IMR-90 (cell line): ENCODE measurements around the gene EYS. TPM values are rescaled to one million over a fixed set of nuclear protein-coding genes. Genes with fewer than 3 reads are reported as not detected.
A peak's percentile ranks its signal among the peaks of the same experiment; 100 is the strongest.

Experiments used
- ATAC-seq: fragments of 200-7000 bp; cut with Tn5 transposase; 2 replicates; pipeline ENCODE4 v1.9.1; 2020; ENCODE audit warnings: low read depth, mild to moderate bottlenecking, moderate library complexity
- BruUV-seq: library from RNA; stranded (reverse); fragments of 400-500 nt; replicated peaks from 2 replicates; lab custom pipeline; 2021; lab: Mats Ljungman, UMichigan
- CTCF ChIA-PET: fragments of 300-600 bp; formaldehyde crosslinking; extraction: SDS; loops from one replicate; lab custom pipeline; 2021; ENCODE audit warnings: antibody characterized with exemption; lab: Yijun Ruan, JAX
- POLR2A ChIA-PET: fragments of 300-600 bp; sonication (Branson Sonifier 250); formaldehyde crosslinking; loops from one replicate; lab custom pipeline; 2022; ENCODE audit warnings: antibody characterized with exemption; ENCODE audit not compliant: unreplicated experiment; lab: Charles Lee
- DNase-seq: peaks from one replicate; pipeline ENCODE4 v3.0.0; 2013
- H2AFZ ChIP-seq: replicated peaks from 2 replicates; pipeline ENCODE3; 2013; ENCODE audit warnings: low read length, mild to moderate bottlenecking; ENCODE audit not compliant: poor library complexity
- H2AK5ac ChIP-seq: 2 replicates; pipeline ENCODE4 v1.6.1; 2013; ENCODE audit warnings: low read depth, low read length, inconsistent platforms
- H2AK9ac ChIP-seq: replicated peaks from 2 replicates; pipeline ENCODE3; 2013; ENCODE audit warnings: mild to moderate bottlenecking, low read depth, low read length, moderate library complexity; ENCODE audit not compliant: poor library complexity
- H2BK120ac ChIP-seq: 2 replicates; pipeline ENCODE4 v1.6.1; 2013; ENCODE audit warnings: low read depth, low read length, inconsistent platforms
- H2BK15ac ChIP-seq: 3 replicates; pipeline ENCODE4 v1.6.1; 2013; ENCODE audit warnings: low read depth, low read length, inconsistent platforms
- H2BK20ac ChIP-seq: 2 replicates; pipeline ENCODE4 v1.6.1; 2013; ENCODE audit warnings: low read depth, mild to moderate bottlenecking, inconsistent platforms, low read length, moderate library complexity
- H2BK5ac ChIP-seq: 2 replicates; pipeline ENCODE4 v1.6.1; 2013; ENCODE audit warnings: mild to moderate bottlenecking, low read depth, low read length, inconsistent platforms; ENCODE audit not compliant: poor library complexity, severe bottlenecking
- H3K14ac ChIP-seq: replicated peaks from 2 replicates; pipeline ENCODE4 v1.6.1; 2013; ENCODE audit warnings: low read depth, low read length, inconsistent platforms
- H3K18ac ChIP-seq: 2 replicates; pipeline ENCODE4 v1.6.1; 2013; ENCODE audit warnings: low read depth, low read length, control low read depth
- H3K23ac ChIP-seq: 2 replicates; pipeline ENCODE4 v1.6.1; 2013; ENCODE audit warnings: low read depth, low read length, inconsistent platforms
- H3K27ac ChIP-seq: 2 replicates; pipeline ENCODE4 v1.5.1; 2013; ENCODE audit warnings: mild to moderate bottlenecking, control low read depth, low read length; ENCODE audit not compliant: insufficient read depth
- H3K27me3 ChIP-seq: 2 replicates; pipeline ENCODE4 v1.6.1; 2013; ENCODE audit warnings: low read length; ENCODE audit not compliant: control insufficient read depth, insufficient read depth
- H3K36me3 ChIP-seq: 2 replicates; pipeline ENCODE4 v1.6.1; 2013; ENCODE audit warnings: low read length, mixed read lengths; ENCODE audit not compliant: control insufficient read depth, insufficient read depth
- H3K4ac ChIP-seq: 2 replicates; pipeline ENCODE4 v1.6.1; 2013; ENCODE audit warnings: low read depth, low read length, inconsistent platforms
- H3K4me1 ChIP-seq: 2 replicates; pipeline ENCODE4 v1.6.1; 2013; ENCODE audit warnings: low read length, mixed read lengths; ENCODE audit not compliant: control insufficient read depth, insufficient read depth
- H3K4me2 ChIP-seq: 2 replicates; pipeline ENCODE4 v1.6.1; 2013; ENCODE audit warnings: low read depth, mild to moderate bottlenecking, control low read depth, low read length, moderate library complexity
- H3K4me3 ChIP-seq: 2 replicates; pipeline ENCODE4 v1.5.1; 2013; ENCODE audit warnings: low read depth, mild to moderate bottlenecking, control low read depth, low read length, moderate library complexity; ENCODE audit not compliant: insufficient read depth
- H3K56ac ChIP-seq: 2 replicates; pipeline ENCODE4 v1.6.1; 2013; ENCODE audit warnings: low read length, inconsistent platforms; ENCODE audit not compliant: insufficient read depth; ENCODE audit errors: extremely low read depth
- H3K79me1 ChIP-seq, 2 experiments: 2 replicates each; pipeline ENCODE4 v1.6.1; 2013; ENCODE audit warnings: low read length in 2 of 2, inconsistent platforms in 1 of 2, low read depth in 1 of 2
- H3K9ac ChIP-seq: 2 replicates; pipeline ENCODE4 v1.6.1; 2013; ENCODE audit warnings: low read depth, low read length, control low read depth
- H3K9me1 ChIP-seq: 2 replicates; pipeline ENCODE4 v1.6.1; 2013; ENCODE audit warnings: low read length, inconsistent platforms; ENCODE audit not compliant: insufficient read depth
- H3K9me3 ChIP-seq: 2 replicates; pipeline ENCODE4 v1.6.1; 2013; ENCODE audit warnings: low read length; ENCODE audit not compliant: control insufficient read depth, insufficient read depth
- H4K20me1 ChIP-seq: 2 replicates; pipeline ENCODE4 v1.6.1; 2013; ENCODE audit warnings: low read length, inconsistent platforms; ENCODE audit not compliant: insufficient read depth
- H4K5ac ChIP-seq: 2 replicates; pipeline ENCODE4 v1.6.1; 2013; ENCODE audit warnings: mild to moderate bottlenecking, low read depth, low read length, control low read depth
- H4K8ac ChIP-seq, 2 experiments: 2 replicates each; pipeline ENCODE4 v1.6.1; 2013; ENCODE audit warnings: low read depth in 2 of 2, low read length in 2 of 2, control low read depth in 1 of 2, inconsistent platforms in 1 of 2
- H4K91ac ChIP-seq: 2 replicates; pipeline ENCODE4 v1.6.1; 2013; ENCODE audit warnings: low read depth, low read length, inconsistent platforms; ENCODE audit not compliant: insufficient read depth
- MAFK ChIP-seq: IDR thresholded peaks from 2 replicates; pipeline ENCODE4 v1.6.1; 2012; ENCODE audit warnings: low read depth, low read length, improper control_type of control experiment
- NFE2L2 ChIP-seq: fragments of 150-350 bp; IDR thresholded peaks from 2 replicates; pipeline ENCODE4 v1.6.1; 2016; ENCODE audit warnings: low read depth, mild to moderate bottlenecking, low read length
- WGBS, 2 experiments: methylation state at CpG; one replicate each; pipeline versions ENCODE4 v1.1.5 to v1.1.7; 2013; ENCODE audit warnings: missing lambda C conversion rate in 2 of 2; ENCODE audit not compliant: insufficient read length in 1 of 2; ENCODE audit errors: extremely low coverage in 2 of 2; 5-methylcytosine and 5-hydroxymethylcytosine counted together
- dilution Hi-C: fragments of 300-500 bp; cut with HindIII; formaldehyde crosslinking; loops from one replicate; pipeline ENCODE4 v1.14.3; 2018; ENCODE audit warnings: low sequenced_read_pairs; ENCODE audit not compliant: unreplicated experiment
- in situ Hi-C: fragments of 300-500 bp; cut with MboI; formaldehyde crosslinking; loops from 3 replicates; pipeline ENCODE4 v1.14.3; 2019; ENCODE audit warnings: low sequenced_read_pairs, inconsistent platforms, mixed read lengths
- intact Hi-C: fragments of 100-400 bp; cut with micrococcal nuclease; formaldehyde crosslinking; loops from 2 replicates; pipeline ENCODE4 v1.10.0; 2022
- polyA plus RNA-seq, 3 experiments: library from polyadenylated mRNA; depleted of rRNA; stranded (reverse); fragments of >200 nt; gene quantifications; 2 replicates each; pipeline ENCODE4 v1.2.3, GENCODE V29; 2012; ENCODE audit warnings: low replicate concordance in 1 of 3
- total RNA-seq: library from RNA; depleted of rRNA; stranded (reverse); fragments of >200 nt; gene quantifications from 2 replicates; pipeline ENCODE4 v1.2.3, GENCODE V29; 2012

EYS gene
- total and polyA plus RNA-seq, 2 of the 4 experiments (the other 2 are of a cell fraction) = under 0.01 TPM; not detected in 1

DNA sequence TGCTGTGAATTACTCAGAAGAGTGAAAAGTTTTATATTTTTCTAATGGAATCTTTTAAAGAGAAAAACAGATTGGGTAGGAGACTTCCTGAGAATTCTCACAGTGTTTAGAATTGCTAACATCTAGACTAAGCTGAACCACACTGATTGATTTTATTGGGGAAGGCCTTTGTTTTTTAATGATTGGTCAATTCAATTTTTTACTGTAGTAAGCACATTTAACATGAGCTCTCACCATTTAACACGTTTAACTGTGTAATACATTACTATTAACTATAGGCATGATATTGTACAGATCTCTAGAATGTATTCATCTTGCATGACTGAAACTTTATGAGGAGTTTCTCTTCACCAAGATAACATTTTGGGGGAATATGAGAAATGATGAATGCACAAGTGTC is 1084.1 kb downstream of the EYS start:
- ChIA-PET CTCF (interaction anchor here (0.7 kb wide), 1 partner anchor 102 kb away, joined by 3 read pairs; no protein-coding TSS in a partner anchor), POLR2A (no interaction called here)
- Histone ChIP-seq H2AK9ac (no peak overlapping the region), H2BK120ac (no peak overlapping the region), H3K9ac (no peak overlapping the region), H3K9me3 (no peaks in the 10 kb centered on the region), H3K56ac (no peak overlapping the region), H3K79me1 (no peaks in the 10 kb centered on the region), H2AK5ac (no peak overlapping the region), H3K4me1 (no peaks in the 10 kb centered on the region), H2BK15ac (no peak overlapping the region), H4K91ac (no peak overlapping the region), H3K27ac (no peak overlapping the region), H3K23ac (no peak overlapping the region), H3K14ac (no peak overlapping the region), H2AFZ (no peak overlapping the region), H2BK20ac (no peak overlapping the region), H3K4ac (no peak overlapping the region), H3K36me3 (no peaks in the 10 kb centered on the region), H4K5ac (no peak overlapping the region), H3K18ac (no peak overlapping the region), H4K20me1 (no peaks in the 10 kb centered on the region), H3K4me3 (no peak overlapping the region), H2BK5ac (no peak overlapping the region), H3K4me2 (no peak overlapping the region), H3K9me1 (no peaks in the 10 kb centered on the region), H3K27me3 (no peaks in the 10 kb centered on the region), H4K8ac (no peak overlapping the region)
- no peak for DNase-seq
- dilution Hi-C loops (no loop called here), in situ Hi-C loops (no loop called here), intact Hi-C loops (no loop called here)
- TF ChIP-seq NFE2L2 (no peak), MAFK (peak; percentile 43)
- no peak for ATAC-seq
- no CpG with 5 or more reads among the region's 1 CpG for WGBS, 2 experiments
- BruUV-seq = no TSS peak
